ENCODE data around the gene TMEM30A. TPM values are rescaled to one million over a fixed set of nuclear protein-coding genes. Genes with fewer than 3 reads are reported as not detected.

Gene TMEM30A
- total RNA-seq, 1 experiment from 2014 or later: 36.8 TPM

GRCh38 chr6:75261299-75261698 is 23.3 kb downstream of the TMEM30A start:
- no peaks in the 10 kb centered on the region for H3K9me3 ChIP-seq (ENCODE audit: low read length)
- no peak overlapping the region for H2AFZ ChIP-seq (ENCODE audit: low read length)
- ChIA-PET CTCF (no interaction called here), POLR2A (ENCODE audit: unreplicated experiment) (no interaction called here)
- BruUV-seq (replicated peaks): no TSS peak
- H3K4me3 ChIP-seq (ENCODE audit: low read length): no peak overlapping the region
- 0 out of 2 replicates have a peak, but pooled peaks cover 5% of the 10 kb centered on the region for H3K36me3 ChIP-seq (ENCODE audit: low read depth, low read length)
- H3K27ac ChIP-seq (ENCODE audit: low read length): no peak overlapping the region
- no peaks in the 10 kb centered on the region for H3F3A ChIP-seq (ENCODE audit: low read length, unreplicated experiment)
- intact Hi-C loops (cut with micrococcal nuclease): no loop called here
- no peak for TF ChIP-seq CTCF (conservative IDR thresholded peaks at IDR 0.05; ENCODE audit: low read depth, low read length)
- no peak for TF ChIP-seq EZH2 (IDR thresholded peaks at IDR 0.05; ENCODE audit: low read length, unreplicated experiment)
- no peak for TF ChIP-seq EZH2phosphoT487 (IDR thresholded peaks at IDR 0.05; ENCODE audit: borderline replicate concordance, low read length)
- no peaks in the 10 kb centered on the region for H3K4me1 ChIP-seq (ENCODE audit: insufficient read depth, low read length)
- H3K9me2 ChIP-seq (replicated peaks; ENCODE audit: low read length): no peaks in the 10 kb centered on the region
- no peak for DNase-seq
- H3K4me2 ChIP-seq (ENCODE audit: low read length): no peak overlapping the region
- H3K27me3 ChIP-seq (ENCODE audit: low read length): no peaks in the 10 kb centered on the region
- no peak for ATAC-seq
- H3K9ac ChIP-seq (ENCODE audit: low read length): no peak overlapping the region
- H4K20me1 ChIP-seq (ENCODE audit: low read length): no peaks in the 10 kb centered on the region
- H3K79me2 ChIP-seq (ENCODE audit: low read length): peaks cover 8% of the 10 kb centered on the region; the same call in 1 of the 2 replicates

GRCh38 chr6:75257343-75258087 is 27.1 kb downstream of the TMEM30A start:
- Histone ChIP-seq H2AFZ (ENCODE audit: low read length) (no peak overlapping the region), H3K27ac (ENCODE audit: low read length) (no peak overlapping the region), H3K36me3 (ENCODE audit: low read depth, low read length) (0 out of 2 replicates have a peak, but pooled peaks cover 5% of the 10 kb centered on the region), H3F3A (ENCODE audit: low read length, unreplicated experiment) (no peaks in the 10 kb centered on the region), H3K27me3 (ENCODE audit: low read length) (no peaks in the 10 kb centered on the region), H3K9me2 (replicated peaks; ENCODE audit: low read length) (no peaks in the 10 kb centered on the region), H3K79me2 (ENCODE audit: low read length) (no peaks in the 10 kb centered on the region), H3K9ac (ENCODE audit: low read length) (no peak overlapping the region), H3K4me3 (ENCODE audit: low read length) (no peak overlapping the region), H3K9me3 (ENCODE audit: low read length) (no peaks in the 10 kb centered on the region), H4K20me1 (ENCODE audit: low read length) (no peaks in the 10 kb centered on the region), H3K4me1 (ENCODE audit: insufficient read depth, low read length) (no peaks in the 10 kb centered on the region), H3K4me2 (ENCODE audit: low read length) (no peak overlapping the region)
- TF ChIP-seq EZH2phosphoT487 (IDR thresholded peaks at IDR 0.05; ENCODE audit: borderline replicate concordance, low read length): no peak
- TF ChIP-seq CTCF (conservative IDR thresholded peaks at IDR 0.05; ENCODE audit: low read depth, low read length): no peak
- TF ChIP-seq EZH2 (IDR thresholded peaks at IDR 0.05; ENCODE audit: low read length, unreplicated experiment): no peak
- ATAC-seq (no peak), DNase-seq (no peak)
- no TSS peak for BruUV-seq (replicated peaks)
- ChIA-PET CTCF (no interaction called here), POLR2A (ENCODE audit: unreplicated experiment) (no interaction called here)
- intact Hi-C loops (cut with micrococcal nuclease): no loop called here

- H3K9ac ChIP-seq (ENCODE audit: low read length): no peak overlapping the region
- ATAC-seq (no peak), DNase-seq (no peak)
- no peaks in the 10 kb centered on the region for H3K4me1 ChIP-seq (ENCODE audit: insufficient read depth, low read length)
- H3K36me3 ChIP-seq (ENCODE audit: low read depth, low read length): no peaks in the 10 kb centered on the region
- H3K4me3 ChIP-seq (ENCODE audit: low read length): no peak overlapping the region
- no peak for TF ChIP-seq EZH2 (IDR thresholded peaks at IDR 0.05; ENCODE audit: low read length, unreplicated experiment)
- H2AFZ ChIP-seq (ENCODE audit: low read length): no peak overlapping the region
- H3K4me2 ChIP-seq (ENCODE audit: low read length): no peak overlapping the region
- no peaks in the 10 kb centered on the region for H3F3A ChIP-seq (ENCODE audit: low read length, unreplicated experiment)
- no TSS peak for BruUV-seq (replicated peaks)
- no peak overlapping the region for H3K27ac ChIP-seq (ENCODE audit: low read length)
- no peaks in the 10 kb centered on the region for H3K27me3 ChIP-seq (ENCODE audit: low read length)
- H4K20me1 ChIP-seq (ENCODE audit: low read length): no peaks in the 10 kb centered on the region
- CTCF ChIA-PET: no interaction called here
- no peaks in the 10 kb centered on the region for H3K9me2 ChIP-seq (replicated peaks; ENCODE audit: low read length)
- no peaks in the 10 kb centered on the region for H3K9me3 ChIP-seq (ENCODE audit: low read length)
- no peaks in the 10 kb centered on the region for H3K79me2 ChIP-seq (ENCODE audit: low read length)
- intact Hi-C loops (cut with micrococcal nuclease): no loop called here
- POLR2A ChIA-PET (ENCODE audit: unreplicated experiment): no interaction called here
Measured at GRCh38 chr6:75250552-75250951, 34.0 kb downstream of the TMEM30A start.

All from PC-3 (cell line).